Ishikawa (cell line): Measurements from ENCODE around the gene TEDC2.

Experiments
- CEBPB ChIP-seq: IDR thresholded peaks from 2 replicates; pipeline ENCODE4 v1.6.1; 2012
- CREB1 ChIP-seq: IDR thresholded peaks from 2 replicates; pipeline ENCODE4 v1.6.1; 2012; ENCODE audit warnings: low read depth
- EGR1 ChIP-seq: IDR thresholded peaks from 2 replicates; pipeline ENCODE4 v1.6.1; 2012
- EP300 ChIP-seq: IDR thresholded peaks from 2 replicates; pipeline ENCODE4 v1.6.1; 2012; ENCODE audit warnings: borderline replicate concordance
- FOXM1 ChIP-seq: IDR thresholded peaks from 2 replicates; pipeline ENCODE4 v1.6.1; 2012; ENCODE audit warnings: low read depth, borderline replicate concordance
- NFIC ChIP-seq: IDR thresholded peaks from 2 replicates; pipeline ENCODE4 v1.6.1; 2012
- RAD21 ChIP-seq: IDR thresholded peaks from 2 replicates; pipeline ENCODE4 v1.6.1; 2012; ENCODE audit warnings: low read depth
- TAF1 ChIP-seq: IDR thresholded peaks from 2 replicates; pipeline ENCODE4 v1.6.1; 2012; ENCODE audit warnings: low read depth, mild to moderate bottlenecking
- TCF12 ChIP-seq: IDR thresholded peaks from 2 replicates; pipeline ENCODE4 v1.6.1; 2012; ENCODE audit warnings: low read depth
- TEAD4 ChIP-seq: IDR thresholded peaks from 2 replicates; pipeline ENCODE4 v1.6.1; 2012
- YY1 ChIP-seq: IDR thresholded peaks from 2 replicates; pipeline ENCODE4 v1.6.1; 2012; ENCODE audit warnings: low read depth
- ZBTB7A ChIP-seq: IDR thresholded peaks from 2 replicates; pipeline ENCODE4 v1.6.1; 2012; ENCODE audit warnings: low read depth
- TF ChIP-seq, protein P1 (sequence below): IDR thresholded peaks from 2 replicates; pipeline ENCODE4 v1.6.1; 2012
- TF ChIP-seq, protein P2 (sequence below): IDR thresholded peaks from 2 replicates; pipeline ENCODE4 v1.6.1; 2012
- TF ChIP-seq, protein P3 (sequence below): IDR thresholded peaks from 2 replicates; pipeline ENCODE4 v1.6.1; 2012; ENCODE audit warnings: low read depth, mild to moderate bottlenecking

The TEDC2 gene

DNA sequence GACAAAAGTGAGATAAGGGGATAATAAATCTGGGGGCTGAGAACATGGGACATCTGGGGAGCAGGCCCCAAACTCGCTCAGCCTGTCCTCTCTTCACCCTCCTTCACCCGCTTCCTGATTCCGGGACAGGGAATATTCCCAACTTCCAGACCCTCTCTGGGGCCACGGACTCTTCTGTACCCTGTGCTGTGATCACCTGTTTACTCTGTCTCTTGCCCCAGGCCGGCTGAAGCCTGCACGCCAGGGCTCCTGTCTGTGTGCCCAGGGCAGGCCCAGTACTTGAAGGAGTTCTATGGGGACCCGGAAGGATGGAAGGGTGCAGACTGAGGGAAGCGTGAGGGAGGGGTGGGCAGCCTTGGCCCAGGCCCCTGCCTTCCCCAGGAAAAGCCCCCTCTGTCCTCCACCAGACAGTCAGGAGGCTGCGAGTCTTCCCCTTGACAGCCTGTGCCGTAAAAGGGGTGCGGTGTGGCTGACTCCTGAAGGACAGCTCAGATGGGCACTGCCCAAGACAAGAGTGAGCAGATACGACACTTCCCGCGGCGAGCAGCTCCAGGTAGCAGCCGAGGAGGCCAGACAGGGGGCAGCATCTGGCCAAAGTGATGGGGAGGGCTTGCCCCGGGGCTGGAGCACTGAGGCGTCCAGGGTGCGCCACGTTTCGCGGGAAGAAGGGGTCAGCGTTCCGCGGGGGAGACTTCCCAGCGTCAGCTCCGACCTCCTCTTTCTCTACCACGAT, 31.7 kb upstream of the TEDC2 start:
- TF ChIP-seq TAF1 (no peak), YY1 (no peak)

DNA sequence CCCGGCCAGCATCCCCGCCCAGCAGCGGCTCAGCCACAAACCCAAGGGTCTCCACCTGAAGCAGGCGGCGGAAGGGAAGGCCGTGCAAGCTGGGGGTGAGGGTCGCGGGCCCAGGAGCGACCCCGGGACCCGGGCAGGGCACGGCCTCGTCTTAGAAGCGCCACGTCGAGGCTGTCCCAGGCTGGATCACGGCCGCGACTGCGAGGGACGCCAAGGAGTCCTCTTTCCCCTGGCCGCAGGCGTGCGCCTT, 31.2 kb upstream of the TEDC2 start:
- TF ChIP-seq TEAD4 (no peak), ZBTB7A (no peak), RAD21 (no peak)
- TF ChIP-seq, protein P1, sequence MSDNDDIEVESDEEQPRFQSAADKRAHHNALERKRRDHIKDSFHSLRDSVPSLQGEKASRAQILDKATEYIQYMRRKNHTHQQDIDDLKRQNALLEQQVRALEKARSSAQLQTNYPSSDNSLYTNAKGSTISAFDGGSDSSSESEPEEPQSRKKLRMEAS = peak; percentile 93; the same call in 1 of the 2 replicates

DNA sequence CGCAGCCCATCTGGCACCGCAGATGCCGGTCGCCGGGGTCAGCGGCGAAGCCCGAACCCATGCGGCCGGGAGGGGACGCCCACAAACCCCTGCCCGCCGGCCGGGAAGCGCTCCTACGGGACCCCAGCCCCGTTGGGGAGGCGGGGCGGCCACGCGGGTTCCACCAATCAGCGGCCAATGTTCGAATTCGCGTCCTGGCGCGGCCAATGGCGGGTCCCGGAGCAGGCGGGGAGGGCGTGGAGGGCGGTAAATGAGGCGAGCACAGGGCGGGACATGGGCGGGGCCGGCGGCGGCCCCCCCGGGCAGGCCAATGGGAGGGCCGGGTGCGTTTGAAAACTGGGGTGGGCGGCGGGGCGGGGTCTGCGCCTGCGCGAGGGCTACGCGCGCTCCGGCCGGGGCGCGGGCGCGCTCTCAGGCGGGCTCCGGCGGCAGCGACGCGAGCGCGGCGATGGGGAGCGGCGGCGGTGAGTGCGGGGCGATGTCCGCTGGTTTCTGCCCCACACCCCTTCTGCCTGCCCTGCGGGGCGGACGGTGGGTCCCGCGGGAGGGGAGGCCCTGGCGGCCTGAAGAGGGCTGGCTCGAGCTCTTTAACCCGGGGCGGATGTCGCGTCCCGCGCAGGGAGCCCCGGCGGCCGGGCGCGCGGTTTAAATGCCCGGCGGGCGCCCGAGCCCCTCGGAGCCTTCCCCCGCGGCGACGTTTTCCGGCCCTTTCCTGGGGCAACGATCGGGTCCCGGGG, 30.7 kb upstream of the TEDC2 start, which contains the start of gene CCNF:
CCNF (plus strand) TSS at position 414 of the 737 bp plus-strand sequence; CDS start at position 449, 35 bp downstream.
- peak; percentile 99 for TF ChIP-seq FOXM1
- TF ChIP-seq CREB1 = no peak
- no peak for TF ChIP-seq TCF12
- TF ChIP-seq NFIC = no peak
- TF ChIP-seq, protein P2, sequence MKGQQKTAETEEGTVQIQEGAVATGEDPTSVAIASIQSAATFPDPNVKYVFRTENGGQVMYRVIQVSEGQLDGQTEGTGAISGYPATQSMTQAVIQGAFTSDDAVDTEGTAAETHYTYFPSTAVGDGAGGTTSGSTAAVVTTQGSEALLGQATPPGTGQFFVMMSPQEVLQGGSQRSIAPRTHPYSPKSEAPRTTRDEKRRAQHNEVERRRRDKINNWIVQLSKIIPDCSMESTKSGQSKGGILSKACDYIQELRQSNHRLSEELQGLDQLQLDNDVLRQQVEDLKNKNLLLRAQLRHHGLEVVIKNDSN = no peak
- TF ChIP-seq, protein P3, sequence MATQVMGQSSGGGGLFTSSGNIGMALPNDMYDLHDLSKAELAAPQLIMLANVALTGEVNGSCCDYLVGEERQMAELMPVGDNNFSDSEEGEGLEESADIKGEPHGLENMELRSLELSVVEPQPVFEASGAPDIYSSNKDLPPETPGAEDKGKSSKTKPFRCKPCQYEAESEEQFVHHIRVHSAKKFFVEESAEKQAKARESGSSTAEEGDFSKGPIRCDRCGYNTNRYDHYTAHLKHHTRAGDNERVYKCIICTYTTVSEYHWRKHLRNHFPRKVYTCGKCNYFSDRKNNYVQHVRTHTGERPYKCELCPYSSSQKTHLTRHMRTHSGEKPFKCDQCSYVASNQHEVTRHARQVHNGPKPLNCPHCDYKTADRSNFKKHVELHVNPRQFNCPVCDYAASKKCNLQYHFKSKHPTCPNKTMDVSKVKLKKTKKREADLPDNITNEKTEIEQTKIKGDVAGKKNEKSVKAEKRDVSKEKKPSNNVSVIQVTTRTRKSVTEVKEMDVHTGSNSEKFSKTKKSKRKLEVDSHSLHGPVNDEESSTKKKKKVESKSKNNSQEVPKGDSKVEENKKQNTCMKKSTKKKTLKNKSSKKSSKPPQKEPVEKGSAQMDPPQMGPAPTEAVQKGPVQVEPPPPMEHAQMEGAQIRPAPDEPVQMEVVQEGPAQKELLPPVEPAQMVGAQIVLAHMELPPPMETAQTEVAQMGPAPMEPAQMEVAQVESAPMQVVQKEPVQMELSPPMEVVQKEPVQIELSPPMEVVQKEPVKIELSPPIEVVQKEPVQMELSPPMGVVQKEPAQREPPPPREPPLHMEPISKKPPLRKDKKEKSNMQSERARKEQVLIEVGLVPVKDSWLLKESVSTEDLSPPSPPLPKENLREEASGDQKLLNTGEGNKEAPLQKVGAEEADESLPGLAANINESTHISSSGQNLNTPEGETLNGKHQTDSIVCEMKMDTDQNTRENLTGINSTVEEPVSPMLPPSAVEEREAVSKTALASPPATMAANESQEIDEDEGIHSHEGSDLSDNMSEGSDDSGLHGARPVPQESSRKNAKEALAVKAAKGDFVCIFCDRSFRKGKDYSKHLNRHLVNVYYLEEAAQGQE = no peak
- TF ChIP-seq RAD21 = no peak
- TF ChIP-seq TEAD4 = no peak
- peak; percentile 95 for TF ChIP-seq ZBTB7A
- TF ChIP-seq, protein P1 = peak; percentile 47
- no peak for TF ChIP-seq CEBPB
- TF ChIP-seq TAF1 = no peak
- no peak for TF ChIP-seq EP300
- TF ChIP-seq EGR1 = 0 out of 2 replicates have a peak, but pooled peaks have one; percentile 30
- 0 out of 2 replicates have a peak, but pooled peaks have one; percentile 34 for TF ChIP-seq YY1

DNA sequence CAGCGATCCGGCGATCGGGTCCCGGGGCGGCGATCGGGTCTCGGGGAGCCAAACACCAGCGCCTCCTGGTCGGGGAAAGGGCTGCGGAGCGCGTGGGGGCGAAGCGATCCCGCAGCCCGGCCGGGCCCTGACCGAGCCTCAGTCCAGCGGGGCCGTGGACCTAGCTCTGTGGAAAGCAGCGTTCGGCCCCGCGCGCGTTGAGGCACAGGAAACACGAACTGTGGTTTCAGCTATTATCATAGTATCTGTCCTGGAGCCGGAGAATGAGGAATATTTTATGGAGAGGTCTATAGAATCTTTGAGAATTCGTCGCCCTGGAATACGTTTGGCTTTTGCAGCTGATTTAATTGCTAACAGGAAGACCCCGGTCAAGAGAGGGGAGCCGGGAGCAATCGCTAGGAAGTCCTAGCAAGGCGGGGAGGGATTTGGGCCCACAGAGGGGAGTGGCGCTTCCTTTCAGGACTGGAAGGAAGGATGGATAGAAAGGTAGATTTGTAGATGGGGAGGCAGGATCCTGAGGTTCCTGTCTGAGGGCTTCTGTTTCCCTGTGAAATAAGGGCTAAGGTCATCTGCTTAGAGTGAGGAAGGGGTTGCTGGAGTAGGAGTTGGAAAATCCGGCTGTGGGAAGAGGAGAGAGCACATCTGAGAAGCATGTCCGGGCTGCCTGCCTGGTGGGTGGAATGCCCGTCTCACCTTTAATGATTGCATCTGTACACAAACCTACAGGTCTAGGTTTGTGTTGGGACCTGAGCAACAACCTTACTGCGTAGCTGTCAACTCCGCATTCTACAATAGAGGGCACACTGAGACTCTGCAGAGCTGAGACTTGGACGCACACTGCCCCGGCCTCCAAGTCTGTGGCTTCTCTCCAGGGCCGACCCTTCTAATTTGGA, 29.9 kb upstream of the TEDC2 start:
- TF ChIP-seq, protein P1 = no peak
- no peak for TF ChIP-seq TCF12
- no peak for TF ChIP-seq RAD21
- no peak for TF ChIP-seq EGR1
- TF ChIP-seq, protein P3 = no peak
- TF ChIP-seq CEBPB = no peak
- TF ChIP-seq YY1 = no peak
- TF ChIP-seq CREB1 = no peak
- TF ChIP-seq EP300 = no peak
- no peak for TF ChIP-seq FOXM1
- TF ChIP-seq TAF1 = no peak
- TF ChIP-seq, protein P2 = no peak
- no peak for TF ChIP-seq NFIC
- TF ChIP-seq TEAD4 = no peak
- no peak for TF ChIP-seq ZBTB7A

DNA sequence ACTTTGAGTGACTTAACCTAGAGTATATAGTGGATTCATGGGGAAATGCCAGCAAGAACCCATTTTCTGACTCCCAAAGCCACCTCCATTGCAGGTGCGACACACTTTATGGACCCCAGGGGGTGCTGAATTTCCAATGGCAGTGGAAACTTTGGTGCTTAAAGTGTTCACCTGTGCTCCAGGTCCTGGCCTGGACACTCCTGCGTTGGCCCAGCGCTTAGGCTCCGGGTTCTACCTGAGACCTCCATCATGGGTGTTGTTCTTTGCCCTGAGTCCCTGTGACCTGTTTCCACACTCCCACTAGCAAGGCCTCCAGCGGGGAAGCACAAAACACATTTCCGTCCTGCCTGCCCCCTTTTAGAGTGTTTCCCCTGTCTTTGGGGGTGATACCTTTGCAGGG, 27.6 kb upstream of the TEDC2 start:
- TF ChIP-seq TEAD4 = no peak
- no peak for TF ChIP-seq FOXM1
- TF ChIP-seq TAF1 = no peak
- no peak for TF ChIP-seq CEBPB
- no peak for TF ChIP-seq TCF12
- TF ChIP-seq RAD21 = no peak
- no peak for TF ChIP-seq NFIC
- TF ChIP-seq CREB1 = no peak
- no peak for TF ChIP-seq EGR1
- TF ChIP-seq EP300 = no peak
- no peak for TF ChIP-seq ZBTB7A
- TF ChIP-seq, protein P2 = no peak
- no peak for TF ChIP-seq YY1
